ENCODE results near the gene ASXL1. TPM values are rescaled to one million over a fixed set of nuclear protein-coding genes. Genes with fewer than 3 reads are reported as not detected.

Gene ASXL1
- polyA plus RNA-seq, 4 donors, result 16.8 to 66.8 (median 20.6) TPM

- FAIRE-seq (no peak), DNase-seq (peak; percentile 40 to 72)
- Histone ChIP-seq H3K27ac (ENCODE audit: low read depth in 1 of 3, low read length in 2 of 3) (peak overlapping the region; percentile 81 to 87 (median 84)), H3K36me3 (ENCODE audit: control insufficient read depth in 3 of 3, insufficient read depth in 2 of 3, low read depth in 1 of 3, low read length in 3 of 3) (peaks cover 0 to 42% (median 0%) of the 10 kb centered on the region in 3 donors), H3K4me3 (ENCODE audit: low read depth in 1 of 3, low read length in 3 of 3) (peak overlapping the region; percentile 66 to 90 (median 77)), H3K4me1 (ENCODE audit: control insufficient read depth in 3 of 3, insufficient read depth in 2 of 3, low read depth in 1 of 3, low read length in 2 of 3) (peaks cover 10 to 57% (median 26%) of the 10 kb centered on the region in 3 donors), H3K9me3 (ENCODE audit: control insufficient read depth in 2 of 2, insufficient read depth in 1 of 2, low read depth in 1 of 2, low read length in 1 of 2) (no peaks in the 10 kb centered on the region), H3K27me3 (ENCODE audit: control insufficient read depth in 3 of 3, insufficient read depth in 3 of 3, low read length in 3 of 3) (no peaks in the 10 kb centered on the region)
- WGBS, 3 donors, result 1 to 4% (median 2%) methylated on average over 31 to 82 of the region's 82 CpGs
Observed at GRCh38 chr20:32482442-32483261, 124.5 kb downstream of the ASXL1 start.

- peak; percentile 75 to 91 for DNase-seq
- H3K9me3 ChIP-seq (ENCODE audit: control insufficient read depth in 2 of 2, insufficient read depth in 1 of 2, low read depth in 1 of 2, low read length in 1 of 2), result no peaks in the 10 kb centered on the region
- peaks cover 0 to 34% (median 0%) of the 10 kb centered on the region in 3 donors for H3K36me3 ChIP-seq (ENCODE audit: control insufficient read depth in 3 of 3, insufficient read depth in 2 of 3, low read depth in 1 of 3, low read length in 3 of 3)
- H3K27ac ChIP-seq (ENCODE audit: low read depth in 1 of 3, low read length in 2 of 3), result peak overlapping the region; percentile 69 to 94 (median 84)
- H3K27me3 ChIP-seq (ENCODE audit: control insufficient read depth in 3 of 3, insufficient read depth in 3 of 3, low read length in 3 of 3), result no peaks in the 10 kb centered on the region
- FAIRE-seq, result no peak
- WGBS, 3 donors, result 1 to 3% (median 1%) methylated on average over 18 to 77 of the region's 79 CpGs
- H3K4me3 ChIP-seq (ENCODE audit: low read depth in 1 of 3, low read length in 3 of 3), result peak overlapping the region; percentile 66 to 90 (median 79)
- peaks cover 10 to 48% (median 23%) of the 10 kb centered on the region in 3 donors for H3K4me1 ChIP-seq (ENCODE audit: control insufficient read depth in 3 of 3, insufficient read depth in 2 of 3, low read depth in 1 of 3, low read length in 2 of 3)
Observed at GRCh38 chr20:32483351-32484224, 125.5 kb downstream of the ASXL1 start.

- 0 to 1% (median 1%) methylated on average over 37 to 74 of the region's 74 CpGs for WGBS, 3 donors
Observed at GRCh38 chr20:32484225-32484957, 126.3 kb downstream of the ASXL1 start.

GRCh38 chr20:32484958-32485769 is 127.0 kb downstream of the ASXL1 start:
- WGBS, 3 donors, result 1 to 3% (median 2%) methylated on average over 20 of the region's 20 CpGs
- peak overlapping the region; percentile 80 to 94 (median 82) for H3K27ac ChIP-seq (ENCODE audit: low read depth in 1 of 3, low read length in 2 of 3)
- FAIRE-seq (no peak), DNase-seq (peak; percentile 87 to 90)
- H3K4me1 ChIP-seq (ENCODE audit: control insufficient read depth in 3 of 3, insufficient read depth in 2 of 3, low read depth in 1 of 3, low read length in 2 of 3), result peaks cover 8 to 32% (median 18%) of the 10 kb centered on the region in 3 donors
- peak overlapping the region in 2 of 3 donors; percentile 79 to 90 for H3K4me3 ChIP-seq (ENCODE audit: low read depth in 1 of 3, low read length in 3 of 3)
- peaks cover 0 to 20% (median 0%) of the 10 kb centered on the region in 3 donors for H3K36me3 ChIP-seq (ENCODE audit: control insufficient read depth in 3 of 3, insufficient read depth in 2 of 3, low read depth in 1 of 3, low read length in 3 of 3)
- H3K9me3 ChIP-seq (ENCODE audit: control insufficient read depth in 2 of 2, insufficient read depth in 1 of 2, low read depth in 1 of 2, low read length in 1 of 2), result no peaks in the 10 kb centered on the region
- H3K27me3 ChIP-seq (ENCODE audit: control insufficient read depth in 3 of 3, insufficient read depth in 3 of 3, low read length in 3 of 3), result no peaks in the 10 kb centered on the region

More at GRCh38 chr20:32484225-32484957, 126.3 kb downstream of the ASXL1 start:
- H3K27ac ChIP-seq (ENCODE audit: low read depth in 1 of 3, low read length in 2 of 3), result peak overlapping the region; percentile 69 to 94 (median 82)
- DNase-seq (peak; percentile 29 to 67), FAIRE-seq (no peak)
- H3K4me3 ChIP-seq (ENCODE audit: low read depth in 1 of 3, low read length in 3 of 3), result peak overlapping the region; percentile 43 to 90 (median 79)
- H3K4me1 ChIP-seq (ENCODE audit: control insufficient read depth in 3 of 3, insufficient read depth in 2 of 3, low read depth in 1 of 3, low read length in 2 of 3), result peaks cover 10 to 40% (median 23%) of the 10 kb centered on the region in 3 donors
- H3K27me3 ChIP-seq (ENCODE audit: control insufficient read depth in 3 of 3, insufficient read depth in 3 of 3, low read length in 3 of 3), result no peaks in the 10 kb centered on the region
- H3K36me3 ChIP-seq (ENCODE audit: control insufficient read depth in 3 of 3, insufficient read depth in 2 of 3, low read depth in 1 of 3, low read length in 3 of 3), result peaks cover 0 to 26% (median 0%) of the 10 kb centered on the region in 3 donors
- no peaks in the 10 kb centered on the region for H3K9me3 ChIP-seq (ENCODE audit: control insufficient read depth in 2 of 2, insufficient read depth in 1 of 2, low read depth in 1 of 2, low read length in 1 of 2)

- peak; percentile 73 to 89 for DNase-seq
- Histone ChIP-seq H3K9me3 (ENCODE audit: control insufficient read depth in 2 of 2, insufficient read depth in 1 of 2, low read depth in 1 of 2, low read length in 1 of 2) (no peaks in the 10 kb centered on the region), H3K4me1 (ENCODE audit: control insufficient read depth in 3 of 3, insufficient read depth in 2 of 3, low read depth in 1 of 3, low read length in 2 of 3) (peaks cover 4 to 25% (median 10%) of the 10 kb centered on the region in 3 donors), H3K27ac (ENCODE audit: low read depth in 1 of 3, low read length in 2 of 3) (peak overlapping the region; percentile 80 to 94 (median 82)), H3K4me3 (ENCODE audit: low read depth in 1 of 3, low read length in 3 of 3) (no peak overlapping the region), H3K27me3 (ENCODE audit: control insufficient read depth in 3 of 3, insufficient read depth in 3 of 3, low read length in 3 of 3) (no peaks in the 10 kb centered on the region), H3K36me3 (ENCODE audit: control insufficient read depth in 3 of 3, insufficient read depth in 2 of 3, low read depth in 1 of 3, low read length in 3 of 3) (peaks cover 0 to 15% (median 0%) of the 10 kb centered on the region in 3 donors)
- FAIRE-seq, result no peak
- WGBS, 3 donors, result 19 to 56% (median 38%) methylated on average over 5 of the region's 5 CpGs
Observed at GRCh38 chr20:32485770-32486478, 127.8 kb downstream of the ASXL1 start.

GRCh38 chr20:32487381-32487780 is 129.2 kb downstream of the ASXL1 start:
- peaks cover 0 to 18% (median 0%) of the 10 kb centered on the region in 3 donors for H3K36me3 ChIP-seq (ENCODE audit: control insufficient read depth in 3 of 3, insufficient read depth in 2 of 3, low read depth in 1 of 3, low read length in 3 of 3)
- no peak overlapping the region for H3K4me3 ChIP-seq (ENCODE audit: low read depth in 1 of 3, low read length in 3 of 3)
- 81 to 96% (median 93%) methylated on average over 3 of the region's 3 CpGs for WGBS, 3 donors
- H3K27me3 ChIP-seq (ENCODE audit: control insufficient read depth in 3 of 3, insufficient read depth in 3 of 3, low read length in 3 of 3), result no peaks in the 10 kb centered on the region
- no peak overlapping the region for H3K27ac ChIP-seq (ENCODE audit: low read depth in 1 of 3, low read length in 2 of 3)
- H3K4me1 ChIP-seq (ENCODE audit: control insufficient read depth in 3 of 3, insufficient read depth in 2 of 3, low read depth in 1 of 3, low read length in 2 of 3), result peaks cover 0 to 18% (median 4%) of the 10 kb centered on the region in 3 donors
- DNase-seq, result no peak
- no peak for FAIRE-seq
- no peaks in the 10 kb centered on the region for H3K9me3 ChIP-seq (ENCODE audit: control insufficient read depth in 2 of 2, insufficient read depth in 1 of 2, low read depth in 1 of 2, low read length in 1 of 2)
